GM12874 (cell line): ENCODE results near the gene ATG2A.

ENCODE experiments used
- TF ChIP-seq, protein P1 (sequence below): IDR thresholded peaks from 2 replicates; pipeline ENCODE4 v1.5.1; 2011; ENCODE audit warnings: low read depth, mild to moderate bottlenecking, control low read depth, low read length, moderate library complexity; ENCODE audit not compliant: insufficient read depth

The ATG2A gene

GRCh38 chr11:64865286-64866172, 51.5 kb downstream of the ATG2A start:
- TF ChIP-seq, protein P1, sequence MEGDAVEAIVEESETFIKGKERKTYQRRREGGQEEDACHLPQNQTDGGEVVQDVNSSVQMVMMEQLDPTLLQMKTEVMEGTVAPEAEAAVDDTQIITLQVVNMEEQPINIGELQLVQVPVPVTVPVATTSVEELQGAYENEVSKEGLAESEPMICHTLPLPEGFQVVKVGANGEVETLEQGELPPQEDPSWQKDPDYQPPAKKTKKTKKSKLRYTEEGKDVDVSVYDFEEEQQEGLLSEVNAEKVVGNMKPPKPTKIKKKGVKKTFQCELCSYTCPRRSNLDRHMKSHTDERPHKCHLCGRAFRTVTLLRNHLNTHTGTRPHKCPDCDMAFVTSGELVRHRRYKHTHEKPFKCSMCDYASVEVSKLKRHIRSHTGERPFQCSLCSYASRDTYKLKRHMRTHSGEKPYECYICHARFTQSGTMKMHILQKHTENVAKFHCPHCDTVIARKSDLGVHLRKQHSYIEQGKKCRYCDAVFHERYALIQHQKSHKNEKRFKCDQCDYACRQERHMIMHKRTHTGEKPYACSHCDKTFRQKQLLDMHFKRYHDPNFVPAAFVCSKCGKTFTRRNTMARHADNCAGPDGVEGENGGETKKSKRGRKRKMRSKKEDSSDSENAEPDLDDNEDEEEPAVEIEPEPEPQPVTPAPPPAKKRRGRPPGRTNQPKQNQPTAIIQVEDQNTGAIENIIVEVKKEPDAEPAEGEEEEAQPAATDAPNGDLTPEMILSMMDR, result no peak

DNA sequence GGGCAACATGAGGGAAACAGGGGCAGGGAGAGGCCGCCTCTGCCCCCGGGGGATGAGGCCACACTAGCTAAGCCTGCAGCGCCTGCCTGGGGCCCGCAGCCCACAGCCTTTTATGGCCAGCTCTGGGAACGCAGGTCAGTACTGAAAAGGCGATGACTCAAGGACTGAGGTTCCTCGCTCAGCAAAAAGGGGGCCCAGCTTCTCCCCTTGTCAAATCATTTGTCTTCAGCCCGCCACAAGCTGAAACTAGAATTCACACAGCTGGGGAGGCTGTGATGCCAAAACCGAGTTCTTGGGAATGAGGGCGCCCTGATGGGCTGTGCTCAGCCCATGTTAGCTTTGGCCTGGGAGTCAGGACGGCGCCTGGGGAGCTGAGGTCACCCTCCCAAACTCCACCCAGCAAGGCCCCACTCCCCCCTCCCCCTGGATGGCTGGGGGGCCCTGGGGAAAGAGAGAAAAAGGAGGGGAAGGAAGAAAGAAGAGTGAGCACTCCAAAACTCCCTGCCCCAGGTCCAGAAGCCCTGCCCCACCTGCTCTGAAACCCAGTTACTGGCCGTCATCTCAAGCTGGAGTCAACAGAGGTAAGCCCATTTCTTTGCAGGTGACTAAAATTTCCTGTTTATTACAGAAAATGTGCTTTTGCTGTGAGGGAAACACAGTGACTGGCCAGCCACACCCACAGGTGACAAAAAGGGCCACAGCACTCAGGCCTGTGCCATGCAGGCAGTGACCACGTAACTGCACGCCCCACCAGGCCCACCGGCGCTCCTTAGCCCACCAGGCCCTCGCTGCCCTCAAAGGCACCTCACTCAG, 52.3 kb downstream of the ATG2A start:
- TF ChIP-seq, protein P1, result no peak

DNA sequence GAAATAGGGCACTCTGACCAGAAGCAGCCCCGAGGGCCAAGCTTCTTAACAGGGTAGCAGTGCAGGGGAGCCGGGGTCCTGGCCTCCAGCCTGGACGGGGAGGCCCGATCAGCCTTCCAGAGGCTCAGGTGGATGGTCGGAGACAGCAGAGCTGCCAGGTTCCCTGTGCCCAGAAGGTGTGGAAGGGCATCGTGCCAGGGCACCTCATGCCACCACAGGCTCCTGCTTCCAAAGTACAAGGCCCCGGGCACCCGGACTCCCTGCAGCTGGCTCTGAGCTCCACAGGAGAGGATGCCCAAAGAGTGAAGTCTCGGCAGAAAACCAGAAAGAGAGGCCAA, 52.9 kb downstream of the ATG2A start:
- TF ChIP-seq, protein P1, result no peak

GRCh38 chr11:64863391-64864060, 53.5 kb downstream of the ATG2A start:
- TF ChIP-seq, protein P1, result no peak

DNA sequence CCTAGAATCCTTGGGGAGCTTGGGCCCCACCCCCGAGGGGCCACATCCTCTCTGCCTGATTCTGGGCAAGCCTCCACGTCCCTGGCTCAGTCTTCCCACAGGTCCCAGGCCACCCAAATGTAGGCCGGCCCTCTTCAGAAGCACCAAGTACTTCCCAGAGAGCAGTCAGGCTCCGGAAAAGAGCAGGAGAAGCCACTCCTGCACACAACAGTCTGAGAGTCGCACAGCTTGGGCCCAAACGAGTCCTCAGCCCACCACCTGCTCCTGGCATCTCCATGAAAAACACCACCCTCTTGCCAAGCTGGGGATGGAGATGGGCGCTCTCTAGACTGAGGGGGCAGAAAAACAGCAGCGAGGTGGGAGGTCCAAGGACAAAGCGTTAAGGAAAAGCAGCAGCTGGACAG, 54.0 kb downstream of the ATG2A start:
- TF ChIP-seq, protein P1, result no peak

DNA sequence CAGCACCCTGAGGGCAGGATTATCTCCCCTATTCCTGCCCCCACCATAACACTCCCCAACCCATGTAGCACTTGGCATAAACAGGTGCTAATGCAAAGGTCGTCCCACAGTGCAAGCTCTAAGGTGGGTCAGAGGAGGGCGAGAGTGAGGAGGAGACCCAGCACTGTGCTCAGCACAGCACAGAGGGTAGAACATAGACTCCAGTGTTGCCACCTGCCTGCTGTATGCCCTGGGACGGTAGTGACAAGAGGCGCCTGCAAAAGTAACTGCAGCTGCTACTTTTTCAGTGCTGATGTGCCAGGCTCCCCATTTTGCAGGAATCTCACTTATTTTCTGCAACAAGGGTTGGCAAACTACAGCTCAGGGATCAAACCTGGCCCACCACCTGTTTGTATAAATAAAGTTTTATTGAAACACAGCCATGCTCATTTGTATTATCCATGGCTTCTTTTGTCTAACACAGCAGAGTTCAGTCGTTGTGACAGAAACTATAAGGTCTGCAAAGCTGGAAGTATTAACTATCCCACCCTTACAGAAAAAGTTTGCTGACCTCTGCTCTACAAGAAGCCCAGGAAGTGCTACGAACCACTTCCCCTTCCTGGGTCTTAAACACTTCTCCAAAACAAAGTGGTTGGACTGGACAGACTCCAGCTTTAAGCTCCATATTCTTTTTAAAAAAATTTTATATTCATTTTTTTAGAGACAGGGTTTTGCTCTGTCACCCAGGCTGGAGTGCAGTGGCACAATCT, 55.6 kb downstream of the ATG2A start:
- TF ChIP-seq, protein P1, result no peak
